ENCODE results near the gene LAMB3.

The LAMB3 gene

GRCh38 chr1:209612646-209613399 is 39.4 kb downstream of the LAMB3 start:
- Histone ChIP-seq H2AFZ (ENCODE audit: low read depth, low read length, severe bottlenecking) (no peak overlapping the region), H3K4me2 (ENCODE audit: low read depth, low read length, poor library complexity, severe bottlenecking) (no peak overlapping the region), H3K79me2 (ENCODE audit: insufficient read depth, low read length) (no peaks in the 10 kb centered on the region), H3K9me2 (replicated peaks; ENCODE audit: insufficient read depth, low read length) (no peaks in the 10 kb centered on the region), H3K36me3 (ENCODE audit: low read length) (no peaks in the 10 kb centered on the region), H3K27ac (ENCODE audit: low read depth, low read length) (no peak overlapping the region), H3K9ac (ENCODE audit: low read length) (no peak overlapping the region), H3K9me3 (ENCODE audit: insufficient read depth, low read length) (no peaks in the 10 kb centered on the region), H3K27me3 (ENCODE audit: low read length) (no peaks in the 10 kb centered on the region), H3K4me3 (ENCODE audit: insufficient read depth, low read length, poor library complexity, severe bottlenecking) (no peak overlapping the region), H3F3A (ENCODE audit: insufficient read depth) (no peaks in the 10 kb centered on the region), H4K20me1 (ENCODE audit: low read depth, low read length) (no peaks in the 10 kb centered on the region)
- TF ChIP-seq CTCF (IDR thresholded peaks at IDR 0.05; ENCODE audit: insufficient read depth, low read length, poor library complexity, severe bottlenecking) (no peak), EZH2phosphoT487 (conservative IDR thresholded peaks at IDR 0.05; ENCODE audit: low read length) (no peak)

- Histone ChIP-seq H3K27ac (ENCODE audit: low read depth, low read length) (no peak overlapping the region), H3K27me3 (ENCODE audit: low read length) (no peaks in the 10 kb centered on the region), H4K20me1 (ENCODE audit: low read depth, low read length) (no peaks in the 10 kb centered on the region), H3K9ac (ENCODE audit: low read length) (no peak overlapping the region), H3K36me3 (ENCODE audit: low read length) (no peaks in the 10 kb centered on the region), H2AFZ (ENCODE audit: low read depth, low read length, severe bottlenecking) (no peak overlapping the region), H3K9me3 (ENCODE audit: insufficient read depth, low read length) (no peaks in the 10 kb centered on the region), H3K9me2 (replicated peaks; ENCODE audit: insufficient read depth, low read length) (no peaks in the 10 kb centered on the region), H3F3A (ENCODE audit: insufficient read depth) (no peaks in the 10 kb centered on the region), H3K79me2 (ENCODE audit: insufficient read depth, low read length) (no peaks in the 10 kb centered on the region), H3K4me2 (ENCODE audit: low read depth, low read length, poor library complexity, severe bottlenecking) (no peak overlapping the region), H3K4me3 (ENCODE audit: insufficient read depth, low read length, poor library complexity, severe bottlenecking) (no peak overlapping the region)
- no peak for TF ChIP-seq CTCF (IDR thresholded peaks at IDR 0.05; ENCODE audit: insufficient read depth, low read length, poor library complexity, severe bottlenecking)
- no peak for TF ChIP-seq EZH2phosphoT487 (conservative IDR thresholded peaks at IDR 0.05; ENCODE audit: low read length)
These were observed 40.3 kb downstream of the LAMB3 start for GRCh38 chr1:209611771-209612570.

GRCh38 chr1:209610631-209610905 is 41.7 kb downstream of the LAMB3 start:
- Histone ChIP-seq H4K20me1 (ENCODE audit: low read depth, low read length) (no peaks in the 10 kb centered on the region), H3K4me3 (ENCODE audit: insufficient read depth, low read length, poor library complexity, severe bottlenecking) (no peak overlapping the region), H3K27me3 (ENCODE audit: low read length) (no peaks in the 10 kb centered on the region), H3K27ac (ENCODE audit: low read depth, low read length) (no peak overlapping the region), H3F3A (ENCODE audit: insufficient read depth) (no peaks in the 10 kb centered on the region), H3K9me3 (ENCODE audit: insufficient read depth, low read length) (no peaks in the 10 kb centered on the region), H2AFZ (ENCODE audit: low read depth, low read length, severe bottlenecking) (no peak overlapping the region), H3K79me2 (ENCODE audit: insufficient read depth, low read length) (no peaks in the 10 kb centered on the region), H3K36me3 (ENCODE audit: low read length) (no peaks in the 10 kb centered on the region), H3K4me2 (ENCODE audit: low read depth, low read length, poor library complexity, severe bottlenecking) (no peak overlapping the region), H3K9ac (ENCODE audit: low read length) (no peak overlapping the region), H3K9me2 (replicated peaks; ENCODE audit: insufficient read depth, low read length) (no peaks in the 10 kb centered on the region)
- TF ChIP-seq CTCF (IDR thresholded peaks at IDR 0.05; ENCODE audit: insufficient read depth, low read length, poor library complexity, severe bottlenecking) = no peak
- no peak for TF ChIP-seq EZH2phosphoT487 (conservative IDR thresholded peaks at IDR 0.05; ENCODE audit: low read length)

Data from SU-DHL-6 (cell line).